ENCODE data around the gene APRT.
"Not testable (repeated sequence)": the region's sequence is repeated elsewhere in the genome, so short reads cannot be mapped to it uniquely, and the experiment has no call there.

Gene APRT

GRCh38 chr16:88772871-88773811 lies 38.6 kb downstream of the APRT start:
- no peak for DNase-seq (ENCODE audit: low spot score)

GRCh38 chr16:88771781-88772180 lies 39.9 kb downstream of the APRT start:
- not testable (repeated sequence) for DNase-seq (ENCODE audit: low spot score)

GRCh38 chr16:88771294-88771772 lies 40.4 kb downstream of the APRT start:
- no peak for DNase-seq (ENCODE audit: low spot score)

GRCh38 chr16:88770461-88771293 lies 41.1 kb downstream of the APRT start:
- DNase-seq (ENCODE audit: low spot score), result no peak

GRCh38 chr16:88769617-88770460 lies 41.9 kb downstream of the APRT start:
- no peak for DNase-seq (ENCODE audit: low spot score)

- DNase-seq (ENCODE audit: low spot score), result no peak
These were observed 43.5 kb downstream of the APRT start for GRCh38 chr16:88768071-88768783.

- no peak for DNase-seq (ENCODE audit: low spot score)
These were observed 44.1 kb downstream of the APRT start for GRCh38 chr16:88767546-88768070.

- no peak for DNase-seq (ENCODE audit: low spot score)
These were observed 44.8 kb downstream of the APRT start for GRCh38 chr16:88766975-88767374.

GRCh38 chr16:88764913-88765349 lies 46.8 kb downstream of the APRT start:
- DNase-seq (ENCODE audit: low spot score), result no peak

GRCh38 chr16:88764080-88764479 lies 47.6 kb downstream of the APRT start:
- DNase-seq (ENCODE audit: low spot score), result no peak

GRCh38 chr16:88763502-88764053 lies 48.1 kb downstream of the APRT start:
- no peak for DNase-seq (ENCODE audit: low spot score)

GRCh38 chr16:88762941-88763340 lies 48.8 kb downstream of the APRT start:
- no peak for DNase-seq (ENCODE audit: low spot score)

GRCh38 chr16:88762258-88762870 lies 49.4 kb downstream of the APRT start:
- no peak for DNase-seq (ENCODE audit: low spot score)

- DNase-seq (ENCODE audit: low spot score), result no peak
These were observed 49.9 kb downstream of the APRT start for GRCh38 chr16:88761830-88762229.

- no peak for DNase-seq (ENCODE audit: low spot score)
These were observed 50.6 kb downstream of the APRT start for GRCh38 chr16:88761143-88761534.

- DNase-seq (ENCODE audit: low spot score), result no peak
These were observed 51.1 kb downstream of the APRT start for GRCh38 chr16:88760424-88761142.

GRCh38 chr16:88759976-88760350 lies 51.8 kb downstream of the APRT start:
- no peak for DNase-seq (ENCODE audit: low spot score)
